Omental fat pad (tissue), 4 donors: ENCODE measurements around the gene ZFAND3. TPM values are rescaled to one million over a fixed set of nuclear protein-coding genes. Genes with fewer than 3 reads are reported as not detected.

Experiments
- ATAC-seq: fragments of 150-250 bp; one replicate; pipeline ENCODE4 v1.9.1; 2016; ENCODE audit warnings: mild to moderate bottlenecking, moderate library complexity; ENCODE audit not compliant: low FRiP score
- DNase-seq: peaks from one replicate; pipeline ENCODE4 v3.0.0-alpha.2; 2019; ENCODE audit warnings: low spot score
- total RNA-seq, 4 donors: library from RNA; depleted of rRNA; stranded (reverse); fragments of >200 nt; gene quantifications; one replicate each; pipeline ENCODE4 v1.1.0, GENCODE V29; 2016
- TF ChIP-seq, protein P1 (sequence below), 3 donors: fragments of 450-650 bp; IDR thresholded peaks; one replicate each; pipeline ENCODE4 v1.5.1; 2016 to 2017; ENCODE audit warnings: antibody characterized with exemption in 3 of 3, mild to moderate bottlenecking in 3 of 3, moderate library complexity in 2 of 3

ZFAND3 gene
- total RNA-seq, 4 donors from 2014 or later = 28.8 to 43.8 (median 38.0) TPM

DNA sequence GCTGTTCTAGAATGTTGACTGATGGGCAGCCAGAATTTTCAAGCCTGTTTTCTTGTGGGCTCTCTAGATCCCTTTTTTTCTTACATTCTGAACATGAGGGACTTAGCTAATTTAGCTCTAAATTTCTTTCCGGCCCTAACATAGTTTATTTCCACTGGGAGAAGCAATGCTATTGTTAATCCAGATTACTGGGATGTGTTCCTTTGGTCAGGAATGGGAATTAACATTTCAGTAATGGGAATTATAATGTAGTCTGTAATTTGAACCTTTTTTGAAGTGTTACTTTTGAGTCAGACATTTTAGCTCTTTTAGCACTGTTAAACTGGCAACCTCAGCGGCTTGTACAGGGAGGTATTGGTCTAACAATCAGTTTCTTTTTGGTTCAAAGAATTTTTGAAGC is 7.5 kb downstream of the ZFAND3 start:
- ATAC-seq = no peak
- DNase-seq = no peak
- TF ChIP-seq, protein P1, sequence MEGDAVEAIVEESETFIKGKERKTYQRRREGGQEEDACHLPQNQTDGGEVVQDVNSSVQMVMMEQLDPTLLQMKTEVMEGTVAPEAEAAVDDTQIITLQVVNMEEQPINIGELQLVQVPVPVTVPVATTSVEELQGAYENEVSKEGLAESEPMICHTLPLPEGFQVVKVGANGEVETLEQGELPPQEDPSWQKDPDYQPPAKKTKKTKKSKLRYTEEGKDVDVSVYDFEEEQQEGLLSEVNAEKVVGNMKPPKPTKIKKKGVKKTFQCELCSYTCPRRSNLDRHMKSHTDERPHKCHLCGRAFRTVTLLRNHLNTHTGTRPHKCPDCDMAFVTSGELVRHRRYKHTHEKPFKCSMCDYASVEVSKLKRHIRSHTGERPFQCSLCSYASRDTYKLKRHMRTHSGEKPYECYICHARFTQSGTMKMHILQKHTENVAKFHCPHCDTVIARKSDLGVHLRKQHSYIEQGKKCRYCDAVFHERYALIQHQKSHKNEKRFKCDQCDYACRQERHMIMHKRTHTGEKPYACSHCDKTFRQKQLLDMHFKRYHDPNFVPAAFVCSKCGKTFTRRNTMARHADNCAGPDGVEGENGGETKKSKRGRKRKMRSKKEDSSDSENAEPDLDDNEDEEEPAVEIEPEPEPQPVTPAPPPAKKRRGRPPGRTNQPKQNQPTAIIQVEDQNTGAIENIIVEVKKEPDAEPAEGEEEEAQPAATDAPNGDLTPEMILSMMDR (IDR thresholded peaks at IDR 0.05) = no peak

DNA sequence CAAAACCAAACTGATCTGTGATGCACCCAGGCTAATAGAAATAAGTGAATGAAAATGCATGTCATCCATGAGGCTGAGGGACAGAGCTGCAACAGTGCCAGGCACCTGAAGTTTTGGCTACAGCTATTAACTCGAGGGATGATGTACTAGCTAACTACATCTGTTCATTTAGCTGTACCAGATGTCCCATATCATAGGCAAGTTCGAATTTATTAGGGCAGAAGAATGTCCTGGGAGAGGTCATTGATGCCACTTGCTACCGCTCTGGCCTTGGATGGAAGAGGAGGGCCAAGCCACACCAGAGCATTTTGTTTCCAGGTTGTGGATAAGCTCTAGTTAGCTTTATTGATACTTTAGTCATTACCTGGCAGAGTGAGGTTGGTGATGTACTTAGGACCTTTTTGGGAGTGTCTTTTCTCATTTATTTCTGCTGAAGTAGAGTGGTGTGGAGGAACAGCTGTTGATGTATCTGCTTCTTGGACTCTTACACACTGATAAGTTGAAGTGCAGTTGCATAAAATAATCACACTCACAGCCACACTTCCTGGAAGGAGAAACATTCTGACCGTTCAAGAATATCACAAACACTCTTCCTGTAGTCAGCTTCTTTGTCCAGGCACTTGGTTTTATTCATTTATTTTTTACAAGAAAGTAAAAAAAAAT is 8.2 kb downstream of the ZFAND3 start:
- DNase-seq (no peak), ATAC-seq (no peak)
- TF ChIP-seq, protein P1 (IDR thresholded peaks at IDR 0.05) = no peak

DNA sequence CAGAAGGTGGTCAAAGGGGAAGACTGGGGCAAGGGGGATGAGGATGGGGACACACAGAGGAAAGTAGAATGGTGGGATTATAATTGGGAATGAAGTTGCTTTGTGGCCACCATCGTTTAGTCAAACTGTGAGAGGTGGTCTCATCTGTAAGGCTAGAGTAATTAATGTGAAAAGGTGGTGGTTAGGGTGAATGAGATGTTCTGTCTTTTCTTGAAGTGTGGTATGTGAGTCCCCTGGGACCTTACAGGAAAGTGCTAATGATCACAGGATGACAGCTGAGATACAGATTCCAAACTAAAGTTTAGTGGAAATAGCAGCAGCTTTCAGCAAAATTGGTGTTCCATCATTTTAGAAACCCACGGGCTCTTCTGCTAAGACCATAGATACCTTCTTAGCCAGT is 10.7 kb downstream of the ZFAND3 start:
- no peak for DNase-seq
- TF ChIP-seq, protein P1 (IDR thresholded peaks at IDR 0.05) = no peak
- no peak for ATAC-seq

DNA sequence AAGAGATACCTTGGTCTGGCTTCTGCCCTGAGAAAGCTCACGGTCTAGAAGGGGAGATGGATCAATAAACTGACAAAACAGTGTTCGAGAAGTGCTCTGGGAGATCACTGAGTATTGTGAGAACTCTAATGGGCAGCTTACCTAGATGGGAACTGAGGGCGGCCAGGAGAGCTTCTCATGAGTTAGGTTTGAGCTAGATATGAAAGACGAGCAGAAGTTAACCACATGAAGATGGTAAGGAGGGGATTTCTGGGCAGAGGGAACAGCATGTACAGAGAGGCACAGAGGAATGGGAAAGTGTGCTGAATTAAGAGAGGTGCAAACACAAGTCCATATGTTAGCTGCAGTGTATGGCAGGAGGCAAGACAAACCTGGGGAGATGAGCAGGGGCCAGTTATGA is 11.9 kb downstream of the ZFAND3 start:
- TF ChIP-seq, protein P1 (IDR thresholded peaks at IDR 0.05) = no peak
- DNase-seq (no peak), ATAC-seq (no peak)

DNA sequence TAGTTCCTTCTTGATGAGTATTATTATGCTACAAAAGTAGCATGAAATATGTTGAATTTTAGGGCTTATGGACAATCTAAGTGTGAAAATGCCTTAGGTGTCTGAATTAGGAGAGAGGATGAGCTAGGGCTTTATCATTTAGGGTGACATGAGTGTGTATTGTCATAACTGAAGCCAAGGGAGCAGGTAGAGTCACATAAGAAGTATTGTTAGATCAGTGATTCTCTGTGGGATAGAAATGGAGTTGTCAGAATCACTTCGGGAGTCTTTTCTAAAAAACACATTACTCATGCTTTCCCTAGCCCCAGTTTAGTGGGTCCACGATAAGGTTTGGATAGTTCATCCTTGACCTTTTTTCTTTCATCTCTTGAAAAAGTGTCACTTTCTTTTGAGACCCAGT is 16.4 kb downstream of the ZFAND3 start:
- no peak for ATAC-seq
- TF ChIP-seq, protein P1 (IDR thresholded peaks at IDR 0.05) = no peak
- no peak for DNase-seq

DNA sequence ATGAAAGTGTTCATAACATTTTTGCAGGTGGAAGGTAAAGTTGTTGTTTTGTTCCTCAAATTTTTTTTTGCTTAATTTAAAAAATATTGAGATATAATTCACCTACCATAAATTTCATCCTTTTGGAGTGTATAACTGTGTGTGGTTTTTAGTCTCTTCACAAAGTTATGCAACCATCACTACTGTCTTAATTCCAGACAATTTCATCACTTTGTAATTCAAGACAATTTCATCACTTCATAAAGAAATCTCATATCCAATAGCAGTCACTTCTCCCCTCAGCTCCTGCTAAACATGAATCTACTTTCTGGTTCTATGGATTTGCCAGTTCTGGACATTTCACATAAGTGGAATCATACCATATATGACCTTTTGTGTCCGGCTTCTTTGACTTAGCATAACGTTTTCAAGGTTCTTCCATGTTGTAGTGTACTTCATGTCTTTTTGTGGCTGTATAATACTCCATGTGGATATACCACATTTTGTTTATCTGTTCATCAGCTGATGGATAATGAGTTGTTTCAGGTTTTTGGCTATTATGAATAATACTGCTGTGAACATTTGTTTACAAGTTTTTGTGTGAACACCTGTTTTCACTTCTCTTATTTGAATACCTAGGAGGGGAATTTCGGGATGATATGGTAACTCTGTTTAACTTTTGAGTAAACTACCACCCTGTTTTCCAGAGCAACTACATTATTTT is 18.8 kb downstream of the ZFAND3 start:
- ATAC-seq = no peak

More for the DNA sequence above, 18.8 kb downstream of the ZFAND3 start:
- TF ChIP-seq, protein P1 (IDR thresholded peaks at IDR 0.05) = no peak
- no peak for DNase-seq
